Measurements from ENCODE around the gene DPP7.

The DPP7 gene

DNA sequence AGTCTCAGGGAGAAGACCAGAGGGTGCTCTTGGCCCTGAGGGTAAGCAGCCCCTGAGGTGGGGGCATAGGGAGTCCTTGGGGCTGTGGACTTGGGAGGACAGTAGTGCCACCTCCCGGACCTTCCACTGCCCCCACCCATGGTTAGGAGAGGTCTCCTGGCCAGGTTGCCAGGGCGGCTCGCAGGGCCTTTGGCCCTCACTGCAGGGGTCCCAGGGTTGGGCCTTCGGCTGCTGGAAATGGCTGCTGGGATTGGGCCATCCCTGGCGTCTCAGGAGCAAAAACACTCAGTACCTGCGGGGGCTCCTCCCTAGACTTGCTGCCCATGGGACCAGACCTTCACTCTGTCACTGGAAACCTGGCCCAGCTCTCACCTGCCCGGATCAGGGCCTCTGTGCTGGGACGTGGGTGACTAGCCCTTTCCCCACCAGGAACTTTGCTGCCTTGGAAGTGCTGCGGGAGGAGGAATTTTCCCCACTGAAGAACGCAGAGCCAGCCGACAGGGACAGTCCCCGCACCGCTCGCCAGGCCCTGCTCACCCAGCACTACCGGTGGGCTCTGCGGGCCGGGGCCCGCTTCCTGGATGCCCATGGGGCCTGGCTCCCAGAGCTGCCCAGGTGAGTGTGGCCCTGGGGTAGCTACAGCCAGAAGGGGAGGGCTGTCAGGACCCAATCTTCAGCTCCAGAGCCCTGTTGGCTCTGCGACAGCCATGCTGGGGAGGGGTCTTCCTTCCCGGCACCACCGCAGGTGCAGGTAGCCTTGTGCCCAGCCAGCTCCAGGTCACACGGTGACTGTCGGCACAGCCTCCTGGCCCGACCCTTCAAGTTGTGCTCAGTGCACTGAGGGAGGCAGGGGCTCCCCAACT lies 34.0 kb downstream of the DPP7 start:
- H3K9me3 ChIP-seq (ENCODE audit: control insufficient read depth, insufficient read depth, low read length): no peaks in the 10 kb centered on the region
- peaks cover 11% of the 10 kb centered on the region for H3K4me1 ChIP-seq (ENCODE audit: control insufficient read depth, insufficient read depth, low read length)
- H3K27ac ChIP-seq (ENCODE audit: low read depth, low read length): no peak overlapping the region
- no peak overlapping the region for H3K4me3 ChIP-seq (ENCODE audit: low read depth, low read length)
- H3K9ac ChIP-seq (ENCODE audit: low read depth, low read length): no peak overlapping the region
- peaks cover 33% of the 10 kb centered on the region for H3K27me3 ChIP-seq (ENCODE audit: control insufficient read depth, insufficient read depth, low read length)
- H3K36me3 ChIP-seq (ENCODE audit: control insufficient read depth, insufficient read depth, low read length): peaks cover 5% of the 10 kb centered on the region; the same call in 1 of the 2 replicates

DNA sequence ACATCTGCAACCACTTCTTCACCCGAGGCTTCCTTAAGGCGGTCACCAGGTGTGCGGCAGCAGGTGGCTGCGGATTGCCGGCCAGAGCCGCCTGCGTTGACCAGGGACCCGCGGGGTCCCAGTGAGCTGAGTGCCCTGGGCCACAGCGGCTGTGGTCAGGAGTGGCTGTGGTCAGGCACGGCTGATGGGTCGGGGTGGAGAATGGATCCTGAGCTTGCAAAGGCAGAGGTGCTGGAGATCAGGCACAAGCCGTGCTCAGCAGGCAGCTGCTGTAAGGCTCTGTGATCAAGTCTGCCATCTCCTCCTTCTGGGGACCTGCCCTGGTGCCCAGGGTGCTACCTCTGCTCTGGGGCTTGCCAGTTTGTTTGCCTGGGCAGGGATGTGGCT lies 35.1 kb downstream of the DPP7 start:
- Histone ChIP-seq H3K27ac (ENCODE audit: low read depth, low read length) (no peak overlapping the region), H3K27me3 (ENCODE audit: control insufficient read depth, insufficient read depth, low read length) (peaks cover 30% of the 10 kb centered on the region), H3K9me3 (ENCODE audit: control insufficient read depth, insufficient read depth, low read length) (no peaks in the 10 kb centered on the region), H3K4me1 (ENCODE audit: control insufficient read depth, insufficient read depth, low read length) (peaks cover 19% of the 10 kb centered on the region), H3K4me3 (ENCODE audit: low read depth, low read length) (no peak overlapping the region), H3K36me3 (ENCODE audit: control insufficient read depth, insufficient read depth, low read length) (peaks cover 5% of the 10 kb centered on the region; the same call in 1 of the 2 replicates), H3K9ac (ENCODE audit: low read depth, low read length) (no peak overlapping the region)

DNA sequence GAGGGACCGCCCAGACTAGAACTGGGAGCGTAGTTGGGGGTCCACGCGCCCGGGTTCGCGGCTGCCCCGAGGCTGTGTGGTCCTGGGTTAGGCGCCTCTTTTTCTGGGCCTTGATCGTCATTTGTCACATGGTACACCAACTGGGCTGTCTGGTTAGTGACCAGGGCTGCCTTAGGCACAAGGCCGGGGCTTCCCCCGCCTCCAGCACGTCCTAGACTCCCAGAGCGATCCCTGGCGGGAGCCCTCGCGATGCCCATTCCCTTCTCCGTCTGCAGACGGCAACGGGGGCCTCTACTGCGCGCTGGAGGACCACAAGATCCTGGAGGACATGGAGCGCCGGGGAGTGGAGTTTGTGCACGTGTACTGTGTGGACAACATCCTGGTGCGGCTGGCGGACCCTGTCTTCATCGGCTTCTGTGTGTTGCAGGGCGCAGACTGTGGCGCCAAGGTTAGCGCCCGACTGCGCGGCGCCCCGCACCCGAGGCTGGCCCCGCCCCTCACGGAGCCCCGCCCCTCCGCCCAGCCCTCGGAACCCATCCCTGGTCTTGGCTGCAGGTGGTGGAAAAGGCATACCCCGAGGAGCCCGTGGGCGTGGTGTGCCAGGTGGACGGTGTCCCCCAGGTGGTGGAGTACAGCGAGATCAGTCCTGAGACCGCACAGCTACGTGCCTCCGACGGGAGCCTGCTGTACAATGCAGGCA lies 35.7 kb downstream of the DPP7 start:
- Histone ChIP-seq H3K27ac (ENCODE audit: low read depth, low read length) (no peak overlapping the region), H3K36me3 (ENCODE audit: control insufficient read depth, insufficient read depth, low read length) (peaks cover 5% of the 10 kb centered on the region; the same call in 1 of the 2 replicates), H3K4me3 (ENCODE audit: low read depth, low read length) (peak overlapping the region; percentile 64), H3K9ac (ENCODE audit: low read depth, low read length) (no peak overlapping the region), H3K27me3 (ENCODE audit: control insufficient read depth, insufficient read depth, low read length) (peaks cover 30% of the 10 kb centered on the region), H3K4me1 (ENCODE audit: control insufficient read depth, insufficient read depth, low read length) (peaks cover 19% of the 10 kb centered on the region), H3K9me3 (ENCODE audit: control insufficient read depth, insufficient read depth, low read length) (no peaks in the 10 kb centered on the region)

DNA sequence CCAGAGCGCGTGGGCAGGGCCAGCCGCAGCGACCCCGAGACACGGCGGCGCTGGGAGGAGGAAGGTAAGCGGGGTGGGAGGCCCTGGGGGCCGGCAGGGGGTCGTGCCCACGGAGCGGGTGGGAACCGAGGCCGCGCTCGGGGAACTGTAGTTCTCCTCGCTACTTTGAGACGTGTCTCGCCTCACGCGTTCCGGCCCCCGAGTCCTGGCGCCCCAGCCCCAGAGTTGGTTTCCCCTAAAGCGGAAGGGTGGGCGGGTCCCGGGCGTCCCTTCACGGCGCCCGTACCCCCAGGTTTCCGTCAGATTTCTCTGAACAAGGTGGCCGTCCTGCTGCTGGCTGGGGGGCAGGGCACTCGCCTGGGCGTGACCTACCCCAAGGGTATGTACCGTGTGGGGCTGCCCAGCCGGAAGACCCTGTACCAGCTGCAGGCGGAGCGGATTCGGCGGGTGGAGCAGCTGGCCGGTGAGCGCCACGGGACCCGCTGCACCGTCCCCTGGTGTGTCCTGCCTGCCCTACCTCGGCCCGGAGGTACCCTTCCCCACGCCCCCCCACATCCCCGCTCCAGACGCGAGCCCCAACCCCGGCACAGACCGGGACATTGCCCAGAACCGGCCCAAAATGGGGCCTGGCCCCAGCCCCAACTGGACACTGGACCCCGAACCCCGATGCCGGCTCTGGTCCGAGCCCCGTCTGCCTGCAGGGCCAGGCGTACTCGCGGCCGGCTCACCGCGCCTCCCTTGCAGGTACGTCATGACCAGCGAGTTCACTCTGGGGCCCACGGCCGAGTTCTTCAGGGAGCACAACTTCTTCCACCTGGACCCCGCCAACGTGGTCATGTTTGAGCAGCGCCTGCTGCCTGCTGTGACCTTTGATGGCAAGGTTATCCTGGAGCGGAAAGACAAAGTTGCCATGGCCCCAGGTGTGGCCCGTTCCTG lies 36.5 kb downstream of the DPP7 start:
- Histone ChIP-seq H3K27me3 (ENCODE audit: control insufficient read depth, insufficient read depth, low read length) (peaks cover 30% of the 10 kb centered on the region), H3K4me3 (ENCODE audit: low read depth, low read length) (peak overlapping the region; percentile 64), H3K36me3 (ENCODE audit: control insufficient read depth, insufficient read depth, low read length) (peaks cover 5% of the 10 kb centered on the region; the same call in 1 of the 2 replicates), H3K27ac (ENCODE audit: low read depth, low read length) (no peak overlapping the region), H3K9me3 (ENCODE audit: control insufficient read depth, insufficient read depth, low read length) (no peaks in the 10 kb centered on the region), H3K9ac (ENCODE audit: low read depth, low read length) (no peak overlapping the region), H3K4me1 (ENCODE audit: control insufficient read depth, insufficient read depth, low read length) (peaks cover 19% of the 10 kb centered on the region)

DNA sequence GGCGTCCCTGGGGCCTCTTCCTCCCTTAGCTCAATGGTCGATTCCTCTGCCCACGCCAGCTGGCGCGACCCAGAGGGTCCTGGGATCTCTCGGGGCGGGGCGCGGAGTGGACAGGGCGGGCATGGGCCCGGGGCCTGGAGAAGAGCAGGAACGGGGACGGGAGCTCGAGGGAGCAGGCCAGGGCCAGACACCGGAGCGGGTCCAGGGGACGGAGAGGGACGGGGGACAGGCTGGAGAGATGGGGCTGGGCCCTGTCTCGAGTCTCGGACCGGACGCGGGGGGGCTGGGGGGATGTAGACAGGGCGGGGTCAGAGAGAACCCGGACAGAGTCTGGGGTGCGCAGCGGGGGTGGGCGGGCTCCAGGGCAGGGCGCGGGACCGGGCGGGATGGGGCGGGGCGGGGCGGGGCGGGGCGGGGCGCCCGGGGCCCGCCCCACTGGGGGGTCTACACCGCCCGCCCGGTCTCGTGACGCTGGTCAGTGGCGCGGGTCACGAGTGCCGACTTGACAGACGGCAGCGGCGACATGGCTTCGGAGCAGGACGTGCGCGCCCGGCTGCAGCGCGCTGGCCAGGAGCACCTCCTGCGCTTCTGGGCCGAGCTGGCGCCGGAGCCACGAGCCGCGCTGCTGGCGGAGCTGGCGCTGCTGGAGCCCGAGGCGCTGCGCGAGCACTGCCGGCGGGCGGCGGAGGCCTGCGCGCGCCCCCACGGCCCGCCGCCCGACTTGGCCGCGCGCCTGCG lies 37.4 kb downstream of the DPP7 start, which contains the start of gene UAP1L1:
Gene UAP1L1 (plus strand): TSS at position 508 of the 738 bp plus-strand sequence. CDS start 16 bp downstream, at position 524.
- Histone ChIP-seq H3K9me3 (ENCODE audit: control insufficient read depth, insufficient read depth, low read length) (no peaks in the 10 kb centered on the region), H3K4me3 (ENCODE audit: low read depth, low read length) (peak within 1 kb of the TSS; percentile 64), H3K36me3 (ENCODE audit: control insufficient read depth, insufficient read depth, low read length) (peaks cover 5% of the 10 kb centered on the region; the same call in 1 of the 2 replicates), H3K4me1 (ENCODE audit: control insufficient read depth, insufficient read depth, low read length) (peaks cover 19% of the 10 kb centered on the region), H3K27ac (ENCODE audit: low read depth, low read length) (no peak within 1 kb of the TSS), H3K9ac (ENCODE audit: low read depth, low read length) (no peak within 1 kb of the TSS), H3K27me3 (ENCODE audit: control insufficient read depth, insufficient read depth, low read length) (peaks cover 30% of the 10 kb centered on the region)

DNA sequence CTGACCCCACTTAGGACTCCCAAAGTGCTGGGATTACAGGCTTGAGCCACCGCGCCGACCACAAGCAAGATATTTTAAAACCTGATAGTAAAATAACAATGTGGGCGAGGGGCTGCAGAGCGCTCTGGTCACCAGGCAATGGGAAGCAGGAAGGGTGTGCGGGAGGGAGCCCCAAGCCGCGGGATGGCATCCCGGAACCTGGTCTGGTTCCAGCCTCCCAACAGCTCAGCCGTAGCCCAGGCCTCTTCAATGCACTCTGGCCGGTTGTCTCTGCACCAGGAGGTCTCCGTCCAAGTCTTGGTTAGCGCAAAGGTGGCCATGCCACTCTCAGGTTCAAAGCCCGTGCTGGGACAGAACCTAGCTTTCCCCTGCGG lies 37.9 kb downstream of the DPP7 start:
- Histone ChIP-seq H3K36me3 (ENCODE audit: control insufficient read depth, insufficient read depth, low read length) (peaks cover 5% of the 10 kb centered on the region; the same call in 1 of the 2 replicates), H3K4me3 (ENCODE audit: low read depth, low read length) (peak overlapping the region; percentile 49; the same call in 1 of the 2 replicates), H3K27ac (ENCODE audit: low read depth, low read length) (no peak overlapping the region), H3K9ac (ENCODE audit: low read depth, low read length) (no peak overlapping the region), H3K9me3 (ENCODE audit: control insufficient read depth, insufficient read depth, low read length) (no peaks in the 10 kb centered on the region), H3K4me1 (ENCODE audit: control insufficient read depth, insufficient read depth, low read length) (peaks cover 19% of the 10 kb centered on the region), H3K27me3 (ENCODE audit: control insufficient read depth, insufficient read depth, low read length) (peaks cover 30% of the 10 kb centered on the region)

DNA sequence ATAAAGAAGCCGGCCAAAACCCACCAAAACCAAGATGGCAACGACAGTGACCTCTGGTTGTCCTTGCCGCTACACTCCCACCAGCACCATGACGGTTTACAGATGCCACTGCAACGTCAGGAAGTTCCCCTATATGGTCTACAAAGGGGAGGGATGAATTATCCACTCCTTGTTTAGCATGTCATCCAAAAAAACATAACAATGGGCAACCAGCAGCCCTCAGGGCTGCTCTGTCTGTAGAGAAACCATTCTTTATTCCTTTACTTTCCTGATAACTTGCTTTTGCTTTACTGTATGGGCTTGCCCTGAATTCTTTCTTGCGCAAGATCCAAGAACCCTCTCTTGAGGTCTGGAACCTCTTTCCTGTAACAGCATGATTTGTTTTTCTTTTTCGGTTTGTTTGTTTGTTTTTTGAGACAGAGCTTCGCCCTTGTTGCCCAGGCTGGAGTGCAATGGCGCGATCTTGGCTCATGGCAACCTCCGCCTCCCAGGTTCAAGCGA lies 39.2 kb downstream of the DPP7 start:
- Histone ChIP-seq H3K4me1 (ENCODE audit: control insufficient read depth, insufficient read depth, low read length) (peaks cover 24% of the 10 kb centered on the region), H3K27ac (ENCODE audit: low read depth, low read length) (peak overlapping the region; percentile 55), H3K9me3 (ENCODE audit: control insufficient read depth, insufficient read depth, low read length) (no peaks in the 10 kb centered on the region), H3K4me3 (ENCODE audit: low read depth, low read length) (no peak overlapping the region), H3K27me3 (ENCODE audit: control insufficient read depth, insufficient read depth, low read length) (peaks cover 30% of the 10 kb centered on the region), H3K9ac (ENCODE audit: low read depth, low read length) (no peak overlapping the region; the same call in 1 of the 2 replicates), H3K36me3 (ENCODE audit: control insufficient read depth, insufficient read depth, low read length) (peaks cover 5% of the 10 kb centered on the region; the same call in 1 of the 2 replicates)

DNA sequence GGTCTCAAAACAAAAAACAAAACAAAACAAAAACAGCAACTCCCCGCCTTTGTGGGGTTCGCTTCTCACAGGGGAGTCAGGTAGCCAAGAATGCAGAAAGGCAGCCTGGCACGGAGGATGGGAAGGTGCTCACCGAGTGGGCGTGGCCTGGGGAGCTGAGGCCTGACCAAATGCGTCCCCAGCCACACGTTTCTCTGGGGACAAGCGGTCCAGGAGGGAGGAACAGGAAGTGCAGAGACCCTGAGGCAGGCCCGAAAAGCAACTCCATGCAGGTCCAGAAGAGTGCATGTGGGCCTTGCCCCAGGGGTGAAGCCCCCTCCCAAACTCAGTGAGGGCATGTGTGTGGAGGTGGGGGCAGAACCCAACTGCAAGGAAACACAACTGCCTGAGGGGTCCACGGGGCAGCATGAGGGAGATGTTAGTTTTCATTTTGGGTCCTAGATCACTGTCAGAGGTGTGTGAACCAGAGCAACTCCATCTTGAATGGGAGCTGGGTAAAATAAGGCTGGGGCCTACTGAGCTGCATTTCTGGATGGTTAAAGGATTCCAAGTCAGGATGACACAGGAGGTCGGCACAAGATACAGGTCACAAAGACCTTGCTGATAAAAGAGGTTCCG lies 39.8 kb downstream of the DPP7 start:
- H3K4me3 ChIP-seq (ENCODE audit: low read depth, low read length): no peak overlapping the region
- H3K4me1 ChIP-seq (ENCODE audit: control insufficient read depth, insufficient read depth, low read length): peaks cover 24% of the 10 kb centered on the region

DNA sequence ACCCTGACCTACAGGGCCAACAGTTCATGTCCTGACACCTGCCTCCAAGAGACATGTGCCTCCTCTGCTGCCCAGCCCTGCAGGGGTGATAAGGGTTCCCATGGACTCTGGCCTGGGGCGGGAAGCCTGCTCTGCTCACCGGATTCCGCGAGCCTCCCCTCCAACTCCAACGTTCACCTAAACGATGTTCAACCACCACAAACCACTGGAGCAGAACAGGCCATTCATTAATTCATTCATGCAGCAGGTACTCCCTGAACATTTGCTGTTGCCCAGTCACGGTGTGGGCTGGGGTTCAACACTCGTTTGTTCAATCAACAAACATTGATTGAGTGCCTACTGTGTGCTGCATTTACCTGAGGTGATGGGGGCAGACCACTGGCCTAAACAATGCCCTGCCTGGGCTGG lies 40.5 kb downstream of the DPP7 start:
- Histone ChIP-seq H3K9ac (ENCODE audit: low read depth, low read length) (no peak overlapping the region), H3K4me1 (ENCODE audit: control insufficient read depth, insufficient read depth, low read length) (peaks cover 24% of the 10 kb centered on the region), H3K9me3 (ENCODE audit: control insufficient read depth, insufficient read depth, low read length) (no peaks in the 10 kb centered on the region), H3K4me3 (ENCODE audit: low read depth, low read length) (no peak overlapping the region), H3K27ac (ENCODE audit: low read depth, low read length) (no peak overlapping the region), H3K36me3 (ENCODE audit: control insufficient read depth, insufficient read depth, low read length) (no peaks in the 10 kb centered on the region), H3K27me3 (ENCODE audit: control insufficient read depth, insufficient read depth, low read length) (peaks cover 27% of the 10 kb centered on the region)

More for the DNA sequence above, 39.8 kb downstream of the DPP7 start:
- Histone ChIP-seq H3K27ac (ENCODE audit: low read depth, low read length) (peak overlapping the region; percentile 55), H3K36me3 (ENCODE audit: control insufficient read depth, insufficient read depth, low read length) (peaks cover 4% of the 10 kb centered on the region; the same call in 1 of the 2 replicates), H3K27me3 (ENCODE audit: control insufficient read depth, insufficient read depth, low read length) (peaks cover 28% of the 10 kb centered on the region), H3K9me3 (ENCODE audit: control insufficient read depth, insufficient read depth, low read length) (no peaks in the 10 kb centered on the region), H3K9ac (ENCODE audit: low read depth, low read length) (peak overlapping the region; percentile 49; the same call in 1 of the 2 replicates)

Measured in HUES48 (cell line).